ENCODE measurements around the gene CLDN18.

The CLDN18 gene

GRCh38 chr3:138009476-138010272, at the start of gene CLDN18:
CLDN18 (plus strand) TSS chr3:138010165; CDS start chr3:138010226, 61 bp downstream.
- no peak for DNase-seq

- no peak for DNase-seq
These were observed 47.7 kb upstream of the CLDN18 start for GRCh38 chr3:137962251-137962650.

DNA sequence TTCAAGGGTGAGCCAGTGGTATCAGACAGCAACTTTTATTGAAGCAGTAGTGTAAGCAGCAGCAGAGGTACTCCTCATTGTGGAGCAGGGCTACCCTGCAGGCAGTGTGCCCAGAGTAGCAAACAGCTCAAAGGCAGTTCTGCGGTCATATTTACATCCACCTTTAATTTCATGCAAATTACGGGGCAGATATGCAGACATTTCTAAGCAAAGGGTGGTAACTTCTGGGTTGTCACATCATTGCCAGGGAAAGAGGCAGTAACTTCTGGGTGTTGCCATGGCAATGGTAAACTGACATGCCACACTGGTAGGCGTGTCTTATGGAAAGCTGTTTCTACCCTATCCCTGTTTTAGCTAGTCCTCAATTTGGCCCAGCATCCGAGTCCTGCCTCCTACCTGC, 46.5 kb upstream of the CLDN18 start:
- no peak for DNase-seq

- peak; percentile 16 to 30 for DNase-seq
These were observed 38.8 kb upstream of the CLDN18 start for GRCh38 chr3:137970914-137971831.

DNA sequence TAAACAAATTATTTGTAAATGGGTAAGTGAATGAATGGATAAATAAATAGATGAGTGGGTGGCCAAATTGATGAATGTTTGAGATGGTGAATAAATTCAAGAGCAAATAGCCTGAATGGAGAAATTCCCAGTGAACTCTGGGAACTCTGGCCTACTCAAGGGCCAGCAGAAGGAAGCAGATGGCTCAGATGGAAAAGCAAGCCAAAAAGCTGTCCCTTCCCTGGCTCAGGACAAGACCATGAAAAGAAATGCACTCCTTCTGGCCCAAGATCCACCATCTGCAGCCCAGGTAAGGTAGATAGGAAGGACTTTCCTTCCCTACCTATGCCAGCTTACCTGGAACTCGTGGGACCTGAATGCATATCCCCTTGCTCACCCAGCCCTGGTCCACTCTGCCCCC, 37.6 kb upstream of the CLDN18 start:
- no peak for DNase-seq

DNA sequence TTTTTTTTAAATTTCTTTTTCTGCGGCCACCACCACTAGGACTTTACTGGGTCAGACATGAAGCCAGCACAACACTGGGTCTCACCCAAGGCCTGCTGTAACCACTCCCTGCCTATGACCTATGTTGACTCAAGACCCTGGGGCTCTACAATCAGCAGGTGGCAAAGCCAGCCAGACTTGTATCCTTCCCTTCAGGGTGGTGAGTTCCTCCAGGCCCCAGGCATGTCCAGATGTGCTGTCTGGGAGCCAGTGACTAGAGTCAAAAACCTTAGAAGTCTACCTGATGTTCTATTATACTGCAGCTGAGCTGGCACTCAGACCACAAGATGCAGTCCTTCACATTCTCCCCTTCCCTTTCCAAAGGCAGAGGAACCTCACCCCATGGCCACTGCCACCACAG, 31.6 kb upstream of the CLDN18 start:
- no peak for DNase-seq

DNA sequence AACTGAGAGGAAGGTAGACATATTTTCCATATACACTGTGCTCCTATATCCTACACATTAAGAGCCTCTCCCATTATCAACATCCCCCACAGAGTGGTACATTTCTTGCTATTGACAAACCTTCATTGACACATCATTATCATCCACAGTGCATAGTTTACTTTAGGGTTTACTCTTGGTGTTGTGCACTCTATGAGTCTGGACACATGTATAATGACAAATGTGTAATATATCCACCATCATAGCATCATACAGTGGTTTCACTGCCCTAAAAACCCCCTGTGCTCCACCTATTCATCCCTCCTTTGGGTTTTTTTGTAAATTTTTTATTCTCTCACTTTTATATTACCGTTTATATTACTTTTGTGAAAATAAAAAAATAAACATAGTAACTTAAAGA, 22.2 kb upstream of the CLDN18 start:
- DNase-seq: no peak

- DNase-seq: no peak
These were observed 21.8 kb upstream of the CLDN18 start for GRCh38 chr3:137988152-137988551.

DNA sequence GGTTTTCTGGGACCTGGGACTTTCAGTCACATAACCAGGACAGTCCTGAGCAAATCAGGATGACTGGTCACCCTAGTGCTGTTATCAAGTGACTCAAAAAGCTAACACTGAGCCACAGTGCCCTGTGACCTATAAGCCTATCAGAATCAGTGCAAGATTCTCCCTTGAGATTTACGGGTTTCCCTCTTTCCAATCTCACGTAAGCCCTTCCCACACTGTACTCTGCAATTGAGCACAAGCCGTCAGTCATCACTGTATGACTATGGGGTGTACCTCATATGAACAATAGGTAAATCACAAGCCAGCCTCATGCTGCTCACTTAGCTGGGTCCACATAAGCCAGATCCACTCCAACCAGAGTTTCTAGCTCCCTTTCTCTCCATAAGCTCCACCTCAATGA, 21.0 kb upstream of the CLDN18 start:
- DNase-seq: no peak

DNA sequence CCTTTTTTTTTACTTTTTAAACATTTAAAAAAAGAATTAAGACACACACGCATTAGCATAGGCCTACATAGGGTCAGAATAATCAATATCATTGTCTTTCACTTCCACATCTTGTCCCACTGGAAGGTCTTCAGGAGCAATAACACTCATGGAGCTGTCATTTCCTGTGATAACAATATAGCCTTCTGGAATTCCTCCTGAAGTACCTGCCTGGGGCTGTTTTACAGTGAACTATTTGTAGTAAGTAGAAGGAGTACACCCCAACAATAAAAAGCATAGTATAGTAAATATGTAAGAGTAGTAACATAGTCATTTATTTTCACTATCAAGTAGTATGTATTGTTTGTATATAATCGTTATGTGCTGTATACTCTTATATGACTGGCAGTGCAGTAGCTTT, 19.5 kb upstream of the CLDN18 start:
- DNase-seq: no peak

GRCh38 chr3:137992592-137992991, 17.4 kb upstream of the CLDN18 start:
- DNase-seq: no peak

DNA sequence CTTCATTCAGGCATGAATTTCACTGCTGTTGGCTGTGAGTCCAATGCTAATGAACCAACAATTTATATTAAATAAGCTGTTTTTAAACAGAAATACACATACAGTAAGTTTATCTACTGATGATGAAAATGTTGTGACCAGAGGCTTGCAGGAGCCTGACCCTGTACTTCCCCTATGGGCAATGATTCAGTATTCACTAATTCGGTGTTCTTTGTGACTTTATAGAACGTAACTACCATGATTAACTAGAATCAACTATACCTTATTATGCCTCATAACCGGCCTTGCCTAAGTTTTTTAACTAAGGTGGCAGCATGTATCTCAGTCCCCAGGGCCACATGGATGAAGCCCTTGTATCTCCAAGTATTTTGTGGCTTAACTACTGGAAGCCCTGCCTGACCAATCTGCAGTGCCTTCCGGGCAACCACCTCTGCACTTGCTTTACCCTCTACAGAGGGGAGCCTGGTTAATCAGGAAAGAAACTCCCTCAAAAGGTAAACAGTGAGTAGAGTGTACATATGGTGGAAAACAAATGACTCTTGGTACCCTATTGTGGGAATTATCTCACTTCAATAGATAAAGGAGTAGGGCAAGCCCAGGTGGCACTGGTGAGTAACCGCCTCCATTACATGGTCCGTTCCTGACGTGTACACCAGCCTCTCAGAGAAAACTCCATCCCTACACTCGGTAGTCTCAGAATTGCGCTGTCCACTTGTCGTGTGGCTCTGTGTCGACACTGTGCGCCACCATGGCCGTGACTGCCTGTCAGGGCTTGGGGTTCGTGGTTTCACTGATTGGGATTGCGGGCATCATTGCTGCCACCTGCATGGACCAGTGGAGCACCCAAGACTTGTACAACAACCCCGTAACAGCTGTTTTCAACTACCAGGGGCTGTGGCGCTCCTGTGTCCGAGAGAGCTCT, 11.6 kb upstream of the CLDN18 start:
- no peak for DNase-seq

DNA sequence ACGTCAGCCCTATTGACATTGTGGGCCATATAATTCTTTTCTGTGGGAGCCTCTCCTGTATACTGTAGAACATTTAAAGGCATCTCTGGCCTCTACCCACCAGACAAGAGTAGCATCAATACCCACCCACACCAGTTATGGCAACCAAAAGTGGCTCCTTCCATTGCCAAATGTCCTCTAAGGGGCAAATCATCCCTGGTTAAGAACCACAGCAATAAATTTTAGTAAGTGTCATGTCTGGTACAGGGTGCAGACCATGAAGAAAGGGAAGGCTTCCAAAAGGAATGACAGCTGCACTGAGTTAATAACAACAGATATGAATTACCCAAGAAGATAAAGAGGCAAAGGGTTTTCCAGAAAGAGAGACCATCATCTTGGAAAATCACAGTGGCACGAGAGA, 6.9 kb upstream of the CLDN18 start:
- no peak for DNase-seq

DNA sequence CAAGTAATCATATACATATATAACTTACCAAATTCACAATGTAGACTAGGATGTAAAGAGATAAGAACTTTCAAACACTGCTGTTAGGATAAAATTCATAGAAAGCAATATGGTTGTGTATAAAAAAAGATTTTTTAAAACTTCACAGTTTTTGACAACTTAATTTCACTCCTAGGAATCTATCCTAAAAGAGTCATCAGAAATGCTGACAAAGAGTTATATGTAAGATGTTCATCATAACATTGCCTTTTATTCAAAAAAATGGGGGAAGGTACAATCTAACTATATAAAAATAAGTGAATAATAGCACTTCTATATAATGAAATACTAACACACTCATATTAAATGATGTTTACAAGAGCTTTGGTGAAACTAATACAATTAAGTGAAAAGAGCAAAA, 4.3 kb upstream of the CLDN18 start:
- no peak for DNase-seq

DNA sequence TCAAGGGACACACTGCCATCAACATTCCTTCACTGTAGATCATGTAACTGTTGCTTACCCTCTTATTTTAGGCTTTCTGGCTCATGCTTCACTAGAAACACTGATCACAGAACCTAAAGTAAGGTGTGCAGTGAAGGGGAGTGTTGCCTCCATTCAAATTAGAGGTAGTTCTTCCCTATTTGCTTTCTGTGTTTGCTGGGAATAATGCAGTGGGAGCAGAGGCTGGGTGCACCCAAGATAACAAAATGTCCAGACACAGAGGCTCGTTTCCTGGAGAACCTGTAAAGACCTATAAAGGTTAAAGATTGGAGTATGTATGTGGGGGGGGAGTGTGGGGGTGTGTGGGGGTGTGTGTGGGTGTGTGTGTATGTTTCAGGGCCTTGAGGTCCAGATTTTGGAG, 2.1 kb upstream of the CLDN18 start:
- no peak for DNase-seq

- DNase-seq: no peak
These were observed 267 bp downstream of the CLDN18 start for GRCh38 chr3:138010273-138010590.

DNA sequence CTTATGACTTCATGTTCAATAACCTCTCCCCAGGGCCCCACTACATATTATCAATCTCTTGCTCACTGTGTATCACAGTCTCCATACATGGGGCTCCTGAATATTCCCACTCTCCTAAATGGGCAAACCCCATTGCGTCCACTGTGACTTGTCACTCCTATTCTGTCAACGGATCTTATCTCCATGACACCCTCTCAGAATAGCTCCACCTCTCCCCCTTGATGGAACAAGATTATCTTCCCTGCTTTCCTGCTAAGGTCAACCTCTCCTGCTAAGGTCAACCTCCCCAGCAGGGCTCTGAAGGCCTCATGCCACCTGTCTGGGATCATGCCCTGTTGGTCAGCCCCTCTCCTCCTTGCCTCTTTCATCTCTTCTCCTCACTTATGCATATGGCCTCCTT, 1.8 kb downstream of the CLDN18 start:
- DNase-seq: no peak

DNA sequence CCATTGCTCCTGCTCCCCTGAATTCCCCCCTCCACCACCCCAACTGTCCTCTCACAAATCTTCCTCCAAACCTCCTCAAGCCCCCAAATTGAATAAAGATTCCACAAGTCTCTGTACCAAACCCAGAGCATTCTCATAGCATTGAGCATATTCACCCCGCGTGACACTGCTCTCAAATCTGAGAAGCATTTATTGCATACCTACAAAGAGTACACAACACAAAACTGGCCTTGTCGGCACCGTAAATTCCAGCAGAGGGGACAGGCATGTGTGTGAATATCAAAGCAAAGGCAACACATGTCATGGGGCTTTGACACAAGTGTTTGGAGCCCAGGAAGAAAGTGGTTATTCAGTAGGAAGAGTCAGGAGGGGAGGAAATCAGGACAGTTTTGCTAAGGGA, 2.6 kb downstream of the CLDN18 start:
- no peak for DNase-seq

DNA sequence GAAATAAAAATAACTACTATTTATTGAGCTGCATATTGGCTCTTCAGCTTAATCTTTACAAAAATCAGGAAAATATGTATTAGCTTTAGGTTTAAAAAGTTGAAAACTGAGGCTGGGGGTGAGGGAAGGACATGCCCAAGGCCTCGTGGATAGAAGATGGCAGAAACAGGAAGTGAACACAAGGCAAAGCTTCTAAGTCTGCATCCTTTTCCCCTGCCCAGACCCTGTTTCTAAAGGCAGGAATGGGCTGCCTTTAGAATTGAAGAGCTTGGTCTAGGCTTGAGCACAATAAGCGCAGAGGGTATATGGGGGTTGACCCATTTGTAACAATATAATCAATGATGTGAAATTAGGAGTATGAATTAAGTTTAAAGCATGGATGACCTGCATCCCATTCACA, 6.1 kb downstream of the CLDN18 start:
- DNase-seq: no peak

GRCh38 chr3:138019281-138020069, 9.5 kb downstream of the CLDN18 start:
- no peak for DNase-seq

GRCh38 chr3:138023754-138024153, 13.8 kb downstream of the CLDN18 start:
- no peak for DNase-seq

DNA sequence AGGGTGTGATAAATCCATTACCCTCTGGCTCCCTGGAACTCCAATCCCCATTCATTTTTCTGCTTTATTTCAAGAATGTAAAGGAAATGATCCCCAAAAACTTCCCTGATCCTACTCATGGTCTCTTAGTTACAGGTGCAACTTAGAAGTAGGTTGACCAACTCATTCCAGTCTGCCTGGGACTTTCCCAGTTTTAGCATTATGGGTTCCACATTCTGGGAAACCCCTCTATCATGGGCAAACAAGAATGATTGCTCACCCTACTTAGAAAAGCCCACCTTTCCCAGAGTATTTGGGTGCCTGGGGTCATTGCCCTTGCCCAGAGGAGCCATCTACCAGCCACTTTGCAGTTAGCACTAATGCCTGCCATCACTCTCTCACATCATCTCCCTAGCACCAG, 15.6 kb downstream of the CLDN18 start:
- no peak for DNase-seq

Data from CD4-positive, alpha-beta T cell treated with Interferon alpha-2 for 1 hour (primary cell).